ENCODE results near the gene TOPAZ1. TPM values are rescaled to one million over a fixed set of nuclear protein-coding genes. Genes with fewer than 3 reads are reported as not detected.

TOPAZ1 gene
- total and polyA plus RNA-seq, 9 of the 15 experiments (the other 6 are each of a cell fraction or from before 2014, with no cell fraction given), result 0.01 TPM; not detected in 8

DNA sequence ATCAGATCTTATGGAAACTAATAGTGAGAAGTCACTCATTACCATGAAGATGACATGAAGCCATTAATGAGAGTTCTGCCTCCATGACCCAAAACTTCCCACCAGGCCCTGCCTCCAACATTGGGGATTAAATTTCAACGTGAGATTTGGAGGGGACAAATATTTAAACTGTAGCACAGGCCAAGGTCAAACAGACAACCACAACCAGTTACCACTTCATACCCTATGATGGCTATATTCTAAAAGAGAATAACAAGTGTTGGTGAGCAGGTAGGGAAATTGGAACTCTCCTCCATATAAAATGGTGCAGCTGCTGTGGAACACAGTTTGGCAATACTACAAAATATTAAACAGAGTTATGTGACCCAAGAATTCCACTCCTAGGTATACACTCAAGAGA is 133.8 kb downstream of the TOPAZ1 start:
- Histone ChIP-seq H3K9me1 (ENCODE audit: control insufficient read depth, insufficient read depth, low read length) (no peaks in the 10 kb centered on the region), H4K20me1 (replicated peaks; ENCODE audit: control insufficient read depth, insufficient read depth, low read length) (no peaks in the 10 kb centered on the region), H3K36me3 (ENCODE audit: control insufficient read depth, insufficient read depth, low read length) (no peaks in the 10 kb centered on the region), H3K27me3 (ENCODE audit: control insufficient read depth in 2 of 2, insufficient read depth in 2 of 2, low read length in 2 of 2) (no peaks in the 10 kb centered on the region), H3K9ac (ENCODE audit: insufficient read depth in 1 of 2, low read depth in 2 of 2, low read length in 2 of 2) (no peak overlapping the region), H3K4me2 (ENCODE audit: insufficient read depth, low read length) (no peak overlapping the region), H3K79me2 (ENCODE audit: control insufficient read depth, insufficient read depth, low read length) (no peaks in the 10 kb centered on the region), H2AFZ (ENCODE audit: low read depth, low read length) (no peak overlapping the region), H3K4me1 (replicated peaks in 1 of 2; ENCODE audit: control insufficient read depth in 2 of 2, insufficient read depth in 2 of 2, low read length in 2 of 2) (no peaks in the 10 kb centered on the region), H3K4me3 (no peak overlapping the region), H3K27ac (ENCODE audit: extremely low read depth, low read depth, low read length) (no peak overlapping the region), H3K9me3 (replicated peaks; ENCODE audit: control insufficient read depth, insufficient read depth, low read depth, low read length) (peaks cover 5% of the 10 kb centered on the region; the same call in 1 of the 2 replicates)
- BruUV-seq (replicated peaks), result no TSS peak
- intact Hi-C loops (cut with micrococcal nuclease), result no loop called here
- POLR2A ChIA-PET, result no interaction called here
- ATAC-seq (no peak), FAIRE-seq (no peak), DNase-seq (ENCODE audit: extremely low read depth in 1 of 4, low spot score in 3 of 4) (no peak)
- in situ Hi-C loops (cut with MboI), result no loop called here
- WGBS (ENCODE audit: insufficient coverage, low coverage, missing lambda C conversion rate), result 40% methylated on average over 1 of the region's 1 CpG
- CTCF ChIA-PET (ENCODE audit: low intra/inter-chr PET ratio), result no interaction called here
- no peak for TF ChIP-seq ELK1 (CRISPR knock-in tag; IDR thresholded peaks at IDR 0.05)
- TF ChIP-seq TGIF2 (CRISPR knock-in tag; IDR thresholded peaks at IDR 0.05), result no peak
- TF ChIP-seq, protein P1, sequence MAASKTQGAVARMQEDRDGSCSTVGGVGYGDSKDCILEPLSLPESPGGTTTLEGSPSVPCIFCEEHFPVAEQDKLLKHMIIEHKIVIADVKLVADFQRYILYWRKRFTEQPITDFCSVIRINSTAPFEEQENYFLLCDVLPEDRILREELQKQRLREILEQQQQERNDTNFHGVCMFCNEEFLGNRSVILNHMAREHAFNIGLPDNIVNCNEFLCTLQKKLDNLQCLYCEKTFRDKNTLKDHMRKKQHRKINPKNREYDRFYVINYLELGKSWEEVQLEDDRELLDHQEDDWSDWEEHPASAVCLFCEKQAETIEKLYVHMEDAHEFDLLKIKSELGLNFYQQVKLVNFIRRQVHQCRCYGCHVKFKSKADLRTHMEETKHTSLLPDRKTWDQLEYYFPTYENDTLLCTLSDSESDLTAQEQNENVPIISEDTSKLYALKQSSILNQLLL (CRISPR knock-in tag; IDR thresholded peaks at IDR 0.05; ENCODE audit: borderline replicate concordance), result no peak
- TF ChIP-seq TCF3 (CRISPR knock-in tag; IDR thresholded peaks at IDR 0.05), result no peak
- TF ChIP-seq, protein P2, sequence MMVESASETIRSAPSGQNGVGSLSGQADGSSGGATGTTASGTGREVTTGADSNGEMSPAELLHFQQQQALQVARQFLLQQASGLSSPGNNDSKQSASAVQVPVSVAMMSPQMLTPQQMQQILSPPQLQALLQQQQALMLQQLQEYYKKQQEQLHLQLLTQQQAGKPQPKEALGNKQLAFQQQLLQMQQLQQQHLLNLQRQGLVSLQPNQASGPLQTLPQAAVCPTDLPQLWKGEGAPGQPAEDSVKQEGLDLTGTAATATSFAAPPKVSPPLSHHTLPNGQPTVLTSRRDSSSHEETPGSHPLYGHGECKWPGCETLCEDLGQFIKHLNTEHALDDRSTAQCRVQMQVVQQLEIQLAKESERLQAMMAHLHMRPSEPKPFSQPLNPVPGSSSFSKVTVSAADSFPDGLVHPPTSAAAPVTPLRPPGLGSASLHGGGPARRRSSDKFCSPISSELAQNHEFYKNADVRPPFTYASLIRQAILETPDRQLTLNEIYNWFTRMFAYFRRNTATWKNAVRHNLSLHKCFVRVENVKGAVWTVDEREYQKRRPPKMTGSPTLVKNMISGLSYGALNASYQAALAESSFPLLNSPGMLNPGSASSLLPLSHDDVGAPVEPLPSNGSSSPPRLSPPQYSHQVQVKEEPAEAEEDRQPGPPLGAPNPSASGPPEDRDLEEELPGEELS (CRISPR knock-in tag; IDR thresholded peaks at IDR 0.05; ENCODE audit: borderline replicate concordance), result no peak
- TF ChIP-seq SREBF2 (CRISPR knock-in tag; IDR thresholded peaks at IDR 0.05), result no peak
- TF ChIP-seq, protein P3, sequence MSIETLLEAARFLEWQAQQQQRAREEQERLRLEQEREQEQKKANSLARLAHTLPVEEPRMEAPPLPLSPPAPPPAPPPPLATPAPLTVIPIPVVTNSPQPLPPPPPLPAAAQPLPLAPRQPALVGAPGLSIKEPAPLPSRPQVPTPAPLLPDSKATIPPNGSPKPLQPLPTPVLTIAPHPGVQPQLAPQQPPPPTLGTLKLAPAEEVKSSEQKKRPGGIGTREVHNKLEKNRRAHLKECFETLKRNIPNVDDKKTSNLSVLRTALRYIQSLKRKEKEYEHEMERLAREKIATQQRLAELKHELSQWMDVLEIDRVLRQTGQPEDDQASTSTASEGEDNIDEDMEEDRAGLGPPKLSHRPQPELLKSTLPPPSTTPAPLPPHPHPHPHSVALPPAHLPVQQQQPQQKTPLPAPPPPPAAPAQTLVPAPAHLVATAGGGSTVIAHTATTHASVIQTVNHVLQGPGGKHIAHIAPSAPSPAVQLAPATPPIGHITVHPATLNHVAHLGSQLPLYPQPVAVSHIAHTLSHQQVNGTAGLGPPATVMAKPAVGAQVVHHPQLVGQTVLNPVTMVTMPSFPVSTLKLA (conservative IDR thresholded peaks at IDR 0.05), result no peak
- no peak for TF ChIP-seq ZNF253 (CRISPR knock-in tag; conservative IDR thresholded peaks at IDR 0.05)
- TF ChIP-seq, protein P4, sequence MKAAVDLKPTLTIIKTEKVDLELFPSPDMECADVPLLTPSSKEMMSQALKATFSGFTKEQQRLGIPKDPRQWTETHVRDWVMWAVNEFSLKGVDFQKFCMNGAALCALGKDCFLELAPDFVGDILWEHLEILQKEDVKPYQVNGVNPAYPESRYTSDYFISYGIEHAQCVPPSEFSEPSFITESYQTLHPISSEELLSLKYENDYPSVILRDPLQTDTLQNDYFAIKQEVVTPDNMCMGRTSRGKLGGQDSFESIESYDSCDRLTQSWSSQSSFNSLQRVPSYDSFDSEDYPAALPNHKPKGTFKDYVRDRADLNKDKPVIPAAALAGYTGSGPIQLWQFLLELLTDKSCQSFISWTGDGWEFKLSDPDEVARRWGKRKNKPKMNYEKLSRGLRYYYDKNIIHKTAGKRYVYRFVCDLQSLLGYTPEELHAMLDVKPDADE (conservative IDR thresholded peaks at IDR 0.05; ENCODE audit: control insufficient read depth, low read depth, low read length), result no peak
- TF ChIP-seq SAP30 (IDR thresholded peaks at IDR 0.05; ENCODE audit: borderline replicate concordance, insufficient read depth, low read depth, low read length, poor library complexity, severe bottlenecking), result no peak
- no peak for TF ChIP-seq CHD1 (IDR thresholded peaks at IDR 0.05; ENCODE audit: low read length)
- TF ChIP-seq MYBL2 (IDR thresholded peaks at IDR 0.05; ENCODE audit: low read depth), result no peak
- no peak for TF ChIP-seq MYBL2 (CRISPR knock-in tag; IDR thresholded peaks at IDR 0.05; ENCODE audit: borderline replicate concordance)

Data from K562 (cell line).